D721Med (cell line): ENCODE measurements around the gene DKK2.

ENCODE experiments used
- DNase-seq: peaks from one replicate; pipeline ENCODE4 v3.0.0; 2011; ENCODE audit warnings: low spot score; ENCODE audit not compliant: insufficient read length
- FAIRE-seq: peaks from 2 replicates; lab custom pipeline; 2011; peaks lifted over from hg19 to GRCh38; lab: Jason Lieb, UNC
- CTCF ChIP-seq: IDR thresholded peaks from 2 replicates; pipeline ENCODE4 v1.5.1; 2012; ENCODE audit warnings: mild to moderate bottlenecking, control low read depth; ENCODE audit not compliant: insufficient read depth; ENCODE audit errors: missing control alignments

DKK2 gene

GRCh38 chr4:107035819-107036583 lies at the start of gene DKK2:
Gene DKK2, minus strand, starts transcription at chr4:107036313. Its CDS starts 722 bp downstream, at chr4:107035591.
- FAIRE-seq = no peak
- DNase-seq = no peak
- no peak for TF ChIP-seq CTCF

DNA sequence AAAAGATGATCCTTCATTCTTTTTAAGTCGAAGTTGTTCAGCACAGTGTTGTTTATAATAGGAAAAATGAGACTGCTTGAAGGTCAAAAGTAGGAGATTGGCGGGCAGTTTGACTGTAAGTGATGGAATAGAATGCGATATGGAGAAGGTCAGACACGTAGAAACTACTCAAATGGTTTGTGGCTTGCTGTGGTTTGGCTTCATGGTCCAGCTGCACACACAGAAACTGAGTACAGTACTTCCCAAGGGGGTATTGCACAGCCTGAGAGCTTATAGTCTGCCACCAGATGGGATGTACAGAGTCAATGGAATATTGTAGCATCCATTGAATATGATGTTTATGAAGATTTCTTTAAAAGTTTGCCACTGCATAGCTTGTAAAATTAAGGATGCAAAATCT lies 41.1 kb upstream of the DKK2 start:
- FAIRE-seq (no peak), DNase-seq (no peak)
- TF ChIP-seq CTCF = no peak

GRCh38 chr4:107072836-107073736 lies 37.0 kb upstream of the DKK2 start:
- DNase-seq (no peak), FAIRE-seq (no peak)
- TF ChIP-seq CTCF = no peak

- TF ChIP-seq CTCF = no peak
- FAIRE-seq (peak; percentile 41), DNase-seq (no peak)
Observed at GRCh38 chr4:107071108-107071507, 35.0 kb upstream of the DKK2 start.

- DNase-seq (no peak), FAIRE-seq (no peak)
- no peak for TF ChIP-seq CTCF
Observed at GRCh38 chr4:107069049-107069448, 32.9 kb upstream of the DKK2 start.

- FAIRE-seq = no peak
- no peak for DNase-seq
- no peak for TF ChIP-seq CTCF
Observed at GRCh38 chr4:107068116-107068515, 32.0 kb upstream of the DKK2 start.
